GM13976 (cell line): ENCODE data around the gene TMEM51.

Experiments used
- DNase-seq: peaks from one replicate; pipeline ENCODE4 v3.0.0; 2012; ENCODE audit warnings: low spot score
- CTCF ChIP-seq: IDR thresholded peaks from 2 replicates; pipeline ENCODE4 v1.5.1; 2012; ENCODE audit warnings: borderline replicate concordance, mild to moderate bottlenecking; ENCODE audit not compliant: insufficient read depth; ENCODE audit errors: extremely low read depth, missing control alignments, control extremely low read depth
- in situ Hi-C: fragments of 300-500 bp; cut with MboI; formaldehyde crosslinking; loops from one replicate; pipeline ENCODE4 v1.12.0; 2022; ENCODE audit warnings: low sequenced_read_pairs, mixed read lengths, inconsistent platforms; ENCODE audit not compliant: unreplicated experiment

The TMEM51 gene

GRCh38 chr1:15220825-15221431 is 67.4 kb downstream of the TMEM51 start:
- in situ Hi-C loops = no loop called here
- no peak for TF ChIP-seq CTCF
- DNase-seq = no peak

- no peak for TF ChIP-seq CTCF
- no peak for DNase-seq
- in situ Hi-C loops = no loop called here
Observed at GRCh38 chr1:15222653-15223303, 69.2 kb downstream of the TMEM51 start.

DNA sequence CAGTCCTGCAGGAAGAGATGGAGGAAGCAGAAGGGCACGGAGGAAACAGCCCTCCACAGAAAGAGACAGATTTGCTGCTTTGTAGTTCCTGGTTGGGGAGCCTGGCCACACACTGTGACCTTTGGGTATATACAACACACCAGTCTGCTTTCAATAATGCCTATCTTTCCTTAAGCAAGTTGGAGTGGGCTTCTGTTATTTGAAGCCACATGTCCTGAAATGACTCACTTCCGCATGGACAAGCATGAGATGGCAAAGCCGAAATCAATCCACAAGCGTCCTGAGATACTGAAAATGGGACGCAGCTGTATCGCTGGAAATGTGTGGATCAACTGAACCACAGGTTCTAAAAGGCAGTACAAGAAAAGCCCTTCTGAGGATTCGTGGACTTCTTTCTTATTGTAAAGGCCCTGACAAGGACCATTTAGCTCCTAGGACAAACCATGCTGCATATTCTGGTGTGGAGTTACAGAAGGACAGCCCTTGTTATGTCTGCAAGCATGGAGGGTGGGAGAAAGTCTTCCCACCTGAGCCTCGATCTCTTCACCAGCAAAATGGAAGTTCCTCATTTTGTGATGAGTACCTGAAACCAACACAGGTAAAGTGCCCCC is 70.8 kb downstream of the TMEM51 start:
- TF ChIP-seq CTCF = no peak
- DNase-seq = no peak
- in situ Hi-C loops = no loop called here

- no peak for TF ChIP-seq CTCF
- no peak for DNase-seq
- in situ Hi-C loops = no loop called here
Observed at GRCh38 chr1:15224974-15225373, 71.4 kb downstream of the TMEM51 start.

GRCh38 chr1:15225461-15225860 is 71.9 kb downstream of the TMEM51 start:
- in situ Hi-C loops = no loop called here
- no peak for DNase-seq
- TF ChIP-seq CTCF = no peak

DNA sequence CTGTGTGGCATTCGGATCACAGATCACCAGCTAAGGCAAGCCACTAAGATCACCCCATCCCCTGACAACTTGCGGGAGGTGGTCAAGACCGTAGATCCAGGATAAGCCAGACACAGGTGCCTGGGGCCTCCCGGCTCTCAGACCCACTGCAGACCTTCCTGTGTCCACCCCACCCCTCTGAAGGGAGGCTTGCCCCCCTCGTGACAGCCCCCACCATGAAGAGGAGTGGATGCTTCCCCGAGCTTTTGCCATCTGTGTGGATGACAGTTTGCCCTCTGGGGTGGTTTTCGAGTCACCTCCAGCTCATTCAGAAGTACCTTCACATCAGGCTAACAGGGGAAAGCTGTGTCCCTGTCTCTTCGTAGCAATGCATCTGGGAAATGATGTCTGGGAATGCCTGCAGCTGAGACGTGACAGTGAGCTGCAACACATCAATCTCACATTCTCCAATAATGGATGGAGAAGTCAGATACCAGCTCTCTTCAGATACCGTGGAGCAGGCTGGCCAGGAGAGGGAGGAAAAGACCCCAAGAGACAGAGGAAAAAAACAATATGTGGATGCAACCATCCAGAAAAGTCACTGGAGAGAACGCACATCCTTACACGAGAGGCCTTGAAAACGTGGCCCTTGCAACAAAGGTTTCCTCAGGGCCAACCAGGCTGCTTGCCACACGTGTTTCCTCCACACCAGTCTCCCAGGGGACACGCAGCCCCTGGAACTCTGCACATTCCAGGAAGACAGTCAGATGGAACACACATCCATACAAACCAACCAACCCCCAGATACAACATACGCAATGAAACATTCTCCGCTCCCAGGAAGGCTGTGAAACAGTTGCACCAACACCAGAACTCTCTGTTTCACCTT is 73.1 kb downstream of the TMEM51 start:
- in situ Hi-C loops = no loop called here
- no peak for DNase-seq
- TF ChIP-seq CTCF = no peak
